Neutrophil (primary cell): ENCODE data around the gene PPIL6.

Experiments
- H3K27ac ChIP-seq: fragments of 200-600 bp; sonication (generic); 2 replicates; pipeline ENCODE4 v1.5.1; 2016; ENCODE audit warnings: mild to moderate bottlenecking, moderate library complexity
- H3K27me3 ChIP-seq: fragments of 200-600 bp; sonication (generic); 2 replicates; pipeline ENCODE4 v1.6.0; 2016; ENCODE audit warnings: mild to moderate bottlenecking
- H3K36me3 ChIP-seq: fragments of 200-600 bp; sonication (generic); 2 replicates; pipeline ENCODE4 v1.5.1; 2017
- H3K4me1 ChIP-seq, 2 experiments: fragments of 200-600 bp in 1 of 2; sonication (generic) in 1 of 2; 1 replicate in 1 of 2; 2 replicates in 1 of 2; pipeline versions ENCODE4 v1.5.1 to v1.6.1; 2013 to 2016; ENCODE audit warnings: low read depth in 1 of 2, low read length in 1 of 2, mild to moderate bottlenecking in 1 of 2, moderate library complexity in 1 of 2; ENCODE audit not compliant: control insufficient read depth in 1 of 2, insufficient read depth in 1 of 2
- H3K4me3 ChIP-seq, 2 experiments: fragments of 200-600 bp in 1 of 2; sonication (generic) in 1 of 2; 1 replicate in 1 of 2; 2 replicates in 1 of 2; pipeline ENCODE4 v1.5.1; 2013 to 2016; ENCODE audit warnings: low read depth in 1 of 2, low read length in 1 of 2, mild to moderate bottlenecking in 1 of 2, moderate library complexity in 1 of 2
- H3K9me3 ChIP-seq: fragments of 200-600 bp; sonication (generic); 2 replicates; pipeline ENCODE4 v1.5.1; 2016
- TF ChIP-seq, protein P1 (sequence below): fragments of 200-600 bp; sonication (generic); IDR thresholded peaks from 2 replicates; pipeline ENCODE4 v1.5.1; 2016; ENCODE audit warnings: antibody characterized with exemption

The PPIL6 gene

DNA sequence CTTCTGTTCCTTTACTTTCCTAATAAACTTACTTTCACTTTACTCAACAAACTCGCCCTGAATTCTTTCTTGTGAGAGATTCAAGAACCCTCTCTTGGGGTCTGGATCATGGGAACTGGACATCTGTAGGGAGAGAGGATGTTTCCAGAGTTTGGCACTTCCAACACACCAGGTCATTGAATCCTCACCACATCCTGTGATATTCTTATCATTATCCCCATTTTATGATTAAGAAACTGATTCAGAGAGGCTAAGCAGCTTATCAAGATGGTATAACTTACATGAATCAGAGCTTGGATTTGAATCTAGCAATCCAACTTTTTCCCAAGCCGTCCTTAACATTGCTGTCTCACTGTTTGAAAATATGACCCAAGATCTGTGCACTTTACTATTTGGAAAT, 15.5 kb downstream of the PPIL6 start:
- no peaks in the 10 kb centered on the region for H3K36me3 ChIP-seq
- TF ChIP-seq, protein P1, sequence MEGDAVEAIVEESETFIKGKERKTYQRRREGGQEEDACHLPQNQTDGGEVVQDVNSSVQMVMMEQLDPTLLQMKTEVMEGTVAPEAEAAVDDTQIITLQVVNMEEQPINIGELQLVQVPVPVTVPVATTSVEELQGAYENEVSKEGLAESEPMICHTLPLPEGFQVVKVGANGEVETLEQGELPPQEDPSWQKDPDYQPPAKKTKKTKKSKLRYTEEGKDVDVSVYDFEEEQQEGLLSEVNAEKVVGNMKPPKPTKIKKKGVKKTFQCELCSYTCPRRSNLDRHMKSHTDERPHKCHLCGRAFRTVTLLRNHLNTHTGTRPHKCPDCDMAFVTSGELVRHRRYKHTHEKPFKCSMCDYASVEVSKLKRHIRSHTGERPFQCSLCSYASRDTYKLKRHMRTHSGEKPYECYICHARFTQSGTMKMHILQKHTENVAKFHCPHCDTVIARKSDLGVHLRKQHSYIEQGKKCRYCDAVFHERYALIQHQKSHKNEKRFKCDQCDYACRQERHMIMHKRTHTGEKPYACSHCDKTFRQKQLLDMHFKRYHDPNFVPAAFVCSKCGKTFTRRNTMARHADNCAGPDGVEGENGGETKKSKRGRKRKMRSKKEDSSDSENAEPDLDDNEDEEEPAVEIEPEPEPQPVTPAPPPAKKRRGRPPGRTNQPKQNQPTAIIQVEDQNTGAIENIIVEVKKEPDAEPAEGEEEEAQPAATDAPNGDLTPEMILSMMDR: no peak
- no peaks in the 10 kb centered on the region for H3K27me3 ChIP-seq
- H3K27ac ChIP-seq: no peak overlapping the region
- H3K9me3 ChIP-seq: no peaks in the 10 kb centered on the region
- no peaks in the 10 kb centered on the region for H3K4me1 ChIP-seq
- no peak overlapping the region for H3K4me3 ChIP-seq

DNA sequence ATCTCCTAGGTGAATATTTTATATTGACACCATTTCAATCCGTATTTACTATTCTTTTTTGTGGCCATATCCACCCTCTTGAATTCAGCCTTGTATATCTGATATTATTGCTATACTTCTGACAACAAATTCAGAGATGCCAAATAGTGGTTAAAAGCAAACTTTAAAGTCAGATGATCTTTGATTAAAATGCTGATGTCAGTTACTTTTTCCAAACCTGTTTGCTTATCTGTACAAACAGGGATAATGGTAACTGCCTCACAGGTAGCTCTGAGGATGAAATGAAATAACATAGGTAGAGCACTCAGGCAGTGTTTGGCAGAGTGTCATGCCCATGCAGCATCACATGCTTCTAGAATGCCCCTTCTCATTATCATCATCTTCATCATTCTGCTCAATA, 19.2 kb downstream of the PPIL6 start:
- no peak overlapping the region for H3K27ac ChIP-seq
- no peaks in the 10 kb centered on the region for H3K36me3 ChIP-seq
- no peaks in the 10 kb centered on the region for H3K9me3 ChIP-seq
- no peaks in the 10 kb centered on the region for H3K27me3 ChIP-seq
- H3K4me1 ChIP-seq: no peaks in the 10 kb centered on the region
- H3K4me3 ChIP-seq: no peak overlapping the region
- TF ChIP-seq, protein P1: no peak

DNA sequence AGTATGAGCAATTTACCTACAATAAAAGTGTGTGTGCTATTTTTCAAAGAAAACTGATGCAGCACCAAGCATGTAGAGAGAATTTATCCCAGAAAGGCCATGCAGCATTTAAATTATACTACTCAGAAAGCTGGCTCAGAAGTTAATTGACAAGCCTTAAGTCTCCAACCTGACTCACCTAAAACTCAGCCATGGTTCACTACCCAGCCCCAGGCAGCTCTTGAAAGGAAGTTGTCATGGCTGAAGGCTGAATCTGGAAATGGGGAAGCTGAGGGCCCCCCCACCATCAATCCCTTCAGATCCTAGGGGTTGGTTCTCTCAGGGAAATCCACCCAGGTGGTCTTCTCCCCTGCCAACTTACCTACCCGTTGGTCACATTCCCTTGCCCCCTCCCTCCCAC, 19.7 kb downstream of the PPIL6 start:
- TF ChIP-seq, protein P1: no peak
- no peak overlapping the region for H3K27ac ChIP-seq

DNA sequence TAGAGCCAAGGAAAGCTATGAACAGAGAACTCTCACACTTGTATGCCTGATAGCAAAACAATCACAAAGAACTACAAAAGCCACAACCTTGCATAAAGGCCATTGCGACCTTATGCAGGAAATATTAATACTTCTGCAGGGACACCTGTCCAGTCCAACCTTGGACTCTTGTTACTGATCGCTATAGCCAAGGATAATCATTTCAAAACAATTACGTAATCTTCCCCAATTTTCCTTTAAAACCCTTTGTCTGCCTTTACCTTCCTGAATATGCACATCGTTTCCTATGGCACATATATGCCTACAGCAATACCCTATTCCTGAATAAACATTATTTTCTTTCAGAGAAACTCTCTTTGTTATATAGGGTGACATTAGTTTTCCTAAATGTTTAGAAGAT, 22.8 kb downstream of the PPIL6 start:
- Histone ChIP-seq H3K27ac (no peak overlapping the region), H3K9me3 (no peaks in the 10 kb centered on the region), H3K36me3 (no peaks in the 10 kb centered on the region), H3K27me3 (no peaks in the 10 kb centered on the region), H3K4me3 (no peak overlapping the region), H3K4me1 (no peaks in the 10 kb centered on the region)
- TF ChIP-seq, protein P1: no peak

More for the DNA sequence above, 19.7 kb downstream of the PPIL6 start:
- no peaks in the 10 kb centered on the region for H3K36me3 ChIP-seq
- H3K9me3 ChIP-seq: no peaks in the 10 kb centered on the region
- H3K4me1 ChIP-seq: no peaks in the 10 kb centered on the region
- H3K27me3 ChIP-seq: no peaks in the 10 kb centered on the region
- no peak overlapping the region for H3K4me3 ChIP-seq

DNA sequence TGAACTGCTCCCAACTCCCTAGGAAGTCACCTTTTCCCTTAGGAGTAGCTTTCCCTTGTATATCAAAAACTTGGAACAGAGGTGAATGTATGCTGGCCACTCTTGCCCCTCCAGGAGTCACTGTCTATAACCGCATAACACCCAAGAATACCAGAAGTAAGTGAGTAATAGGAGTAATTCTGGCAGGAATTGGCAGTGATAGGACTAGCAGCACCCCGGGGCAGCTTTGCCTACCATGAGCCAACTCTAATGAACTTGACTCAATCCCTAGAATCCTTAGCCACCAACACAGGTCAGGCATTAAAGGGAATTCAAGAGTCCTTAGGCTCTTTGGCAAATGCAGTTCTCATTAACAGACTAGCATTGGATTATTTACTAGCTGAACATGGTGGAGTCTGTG, 29.4 kb downstream of the PPIL6 start:
- no peaks in the 10 kb centered on the region for H3K36me3 ChIP-seq

More for the DNA sequence above, 29.4 kb downstream of the PPIL6 start:
- Histone ChIP-seq H3K4me1 (peaks cover 0 to 4% of the 10 kb centered on the region in 2 experiments), H3K27ac (no peak overlapping the region), H3K9me3 (no peaks in the 10 kb centered on the region), H3K27me3 (no peaks in the 10 kb centered on the region), H3K4me3 (no peak overlapping the region)
- TF ChIP-seq, protein P1: no peak
